K562 (cell line): ENCODE measurements around the gene TP53RK. TPM values are rescaled to one million over a fixed set of nuclear protein-coding genes. Genes with fewer than 3 reads are reported as not detected.

ENCODE experiments used
- ATF1 ChIP-seq, 2 experiments: fragments of 450-650 bp in 1 of 2; IDR thresholded peaks; 2 replicates each; pipeline ENCODE4 v1.6.1; 2016; ENCODE audit warnings: missing compliant biosample characterization in 1 of 2, missing genetic modification characterization in 1 of 2
- CHD1 ChIP-seq: fragments of 200-600 bp; sonication (generic); IDR thresholded peaks from one replicate; pipeline ENCODE4 v1.6.1; 2012; ENCODE audit warnings: mild to moderate bottlenecking, moderate library complexity, low read length, inconsistent platforms
- ETV5 ChIP-seq: sonication (generic); formaldehyde crosslinking; IDR thresholded peaks from 2 replicates; pipeline ENCODE4 v1.4.0; 2020; ENCODE audit warnings: low read depth, mild to moderate bottlenecking, missing genetic modification reagents
- FOXP1 ChIP-seq: sonication (generic); formaldehyde crosslinking; IDR thresholded peaks from 2 replicates; pipeline ENCODE4 v1.8.0; 2022; ENCODE audit warnings: mild to moderate bottlenecking, missing genetic modification reagents
- GABPA ChIP-seq: fragments of 200-800 bp; sonication (Bioruptor generic); conservative IDR thresholded peaks from 2 replicates; pipeline ENCODE4 v1.6.1; 2016; ENCODE audit warnings: low read depth, missing genetic modification characterization, missing compliant biosample characterization
- HCFC1 ChIP-seq: IDR thresholded peaks from 2 replicates; pipeline ENCODE4 v1.6.1; 2012; ENCODE audit warnings: low read depth, low read length, improper control_type of control experiment
- LCOR ChIP-seq: sonication (generic); formaldehyde crosslinking; IDR thresholded peaks from 2 replicates; pipeline ENCODE4 v1.8.0; 2022; ENCODE audit warnings: mild to moderate bottlenecking, missing genetic modification reagents
- NFIX ChIP-seq: fragments of 250-450 bp; sonication (Bioruptor Pico); IDR thresholded peaks from 2 replicates; pipeline ENCODE4 v1.4.0; 2020; ENCODE audit warnings: low read depth, mild to moderate bottlenecking, moderate library complexity
- POLR2B ChIP-seq: fragments of 450-650 bp; IDR thresholded peaks from 2 replicates; pipeline ENCODE4 v1.6.1; 2018; ENCODE audit warnings: low read depth; ENCODE audit not compliant: partially characterized antibody
- RHOXF2B ChIP-seq: fragments of 250-450 bp; sonication (Bioruptor Pico); conservative IDR thresholded peaks from 2 replicates; pipeline ENCODE4 v1.5.1; 2021
- SNRNP70 ChIP-seq: fragments of 200-400 bp; formaldehyde crosslinking; optimal IDR thresholded peaks from 2 replicates; pipeline ENCODE3; 2017; ENCODE audit warnings: low read depth, low read length
- SRF ChIP-seq, 2 experiments: fragments of 250-450, 450-650 bp in 1 of 2; sonication (Bioruptor Pico) in 1 of 2; sonication (generic) in 1 of 2; formaldehyde crosslinking; IDR thresholded peaks; 2 replicates each; pipeline versions ENCODE4 v1.5.0 to v1.5.1; 2020 to 2022; ENCODE audit warnings: mild to moderate bottlenecking in 1 of 2, missing genetic modification reagents in 1 of 2
- U2AF2 ChIP-seq: fragments of 200-400 bp; formaldehyde crosslinking; optimal IDR thresholded peaks from 2 replicates; pipeline ENCODE3; 2017; ENCODE audit warnings: low read depth, mild to moderate bottlenecking, low read length
- YY1 ChIP-seq, 3 experiments: IDR thresholded peaks; 2 replicates each; pipeline ENCODE4 v1.6.1; 2011; ENCODE audit warnings: low read length in 2 of 3, mild to moderate bottlenecking in 2 of 3, moderate library complexity in 2 of 3, borderline replicate concordance in 1 of 3, control low read depth in 1 of 3, low read depth in 1 of 3; ENCODE audit not compliant: insufficient read depth in 3 of 3, insufficient replicate concordance in 2 of 3, control insufficient read depth in 1 of 3, insufficient read length in 1 of 3; ENCODE audit errors: extremely low read depth in 1 of 3
- ZNF12 ChIP-seq: sonication (generic); formaldehyde crosslinking; IDR thresholded peaks from 2 replicates; pipeline ENCODE4 v1.4.0; 2020; ENCODE audit warnings: mild to moderate bottlenecking, missing genetic modification reagents
- ZNF24 ChIP-seq: fragments of 450-650 bp; IDR thresholded peaks from 2 replicates; pipeline ENCODE4 v1.6.1; 2016
- polyA plus RNA-seq, 8 experiments: library from polyadenylated mRNA; depleted of rRNA in 4 of 8; stranded (reverse) in 5 of 8; unstranded in 3 of 8; fragments of >200 nt; fragmentation: Nextera tagmentation in 2 of 8; fragmentation: Illumina TruSeq in 1 of 8; extraction: Ambion mirVana in 2 of 8; extraction: Trizol in 1 of 8; gene quantifications; 2 replicates each; pipeline versions ENCODE4 v1.2.1 to v1.2.3, GENCODE V29; 2011 to 2014; ENCODE audit warnings: inconsistent platforms in 1 of 8, missing spikeins in 1 of 8
- total RNA-seq, 7 experiments: library from RNA; depleted of rRNA in 6 of 7; stranded (reverse); fragments of >200 nt in 6 of 7; fragmentation: Illumina TruSeq in 2 of 7; extraction: Trizol in 2 of 7; gene quantifications; 2 replicates each; pipeline versions ENCODE4 v1.2.1 to v1.2.3, GENCODE V29; 2011 to 2021; ENCODE audit warnings: low replicate concordance in 1 of 7
- TF ChIP-seq, protein P1 (sequence below): fragments of 250-450 bp; sonication (Bioruptor Pico); IDR thresholded peaks from 2 replicates; pipeline ENCODE4 v1.5.0; 2021; ENCODE audit warnings: mild to moderate bottlenecking, borderline replicate concordance
- TF ChIP-seq, protein P2 (sequence below), 2 experiments: fragments of 200-800 bp in 1 of 2; sonication (Bioruptor generic) in 1 of 2; sonication (generic) in 1 of 2; formaldehyde crosslinking in 1 of 2; IDR thresholded peaks in 1 of 2; conservative IDR thresholded peaks in 1 of 2; 2 replicates each; pipeline versions ENCODE4 v1.5.0 to v1.6.1; 2016 to 2020; ENCODE audit warnings: missing compliant biosample characterization in 1 of 2, missing genetic modification characterization in 1 of 2, missing genetic modification reagents in 1 of 2
- TF ChIP-seq, protein P3 (sequence below): sonication (generic); formaldehyde crosslinking; IDR thresholded peaks from 2 replicates; pipeline ENCODE4 v1.9.0; 2022; ENCODE audit warnings: mild to moderate bottlenecking, missing genetic modification reagents

TP53RK gene
- total and polyA plus RNA-seq, 9 of the 15 experiments (the other 6 are each of a cell fraction or from before 2014, with no cell fraction given) = 2.9 to 43.5 (median 17.2) TPM

DNA sequence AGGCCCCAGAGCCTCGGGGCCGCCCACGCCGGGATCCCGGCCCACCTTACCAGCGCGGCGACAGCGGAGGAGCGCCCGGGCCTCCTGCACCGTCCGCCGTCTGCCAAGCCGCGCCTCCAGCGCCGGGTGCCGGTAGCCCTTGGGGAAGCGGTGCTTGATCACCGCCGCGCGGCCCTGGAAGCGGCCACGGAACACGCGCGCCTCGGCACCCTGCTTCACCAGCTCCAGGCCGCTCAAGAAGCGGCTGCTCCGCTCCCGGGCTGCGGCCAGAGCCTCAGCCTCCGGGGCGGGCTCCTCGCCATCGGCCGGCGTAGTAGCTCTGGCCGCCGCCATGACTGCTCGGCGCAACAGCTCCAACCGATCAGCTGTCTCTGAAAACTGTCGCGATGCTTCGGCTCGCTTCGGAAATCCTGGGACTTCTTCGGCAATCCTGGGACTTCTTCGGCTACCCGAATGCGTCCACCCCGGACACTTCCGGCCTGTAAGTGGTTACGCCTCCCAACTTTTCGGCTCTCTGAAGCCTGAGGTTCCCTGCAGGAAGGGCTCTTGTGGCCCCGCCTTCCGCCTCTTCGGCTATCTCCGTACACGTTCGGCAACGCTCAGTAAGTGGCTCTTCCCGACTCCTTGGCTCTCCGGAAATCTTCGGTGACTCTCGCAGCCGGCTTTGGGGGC, at the start of gene TP53RK (continued):
- TF ChIP-seq, protein P1, sequence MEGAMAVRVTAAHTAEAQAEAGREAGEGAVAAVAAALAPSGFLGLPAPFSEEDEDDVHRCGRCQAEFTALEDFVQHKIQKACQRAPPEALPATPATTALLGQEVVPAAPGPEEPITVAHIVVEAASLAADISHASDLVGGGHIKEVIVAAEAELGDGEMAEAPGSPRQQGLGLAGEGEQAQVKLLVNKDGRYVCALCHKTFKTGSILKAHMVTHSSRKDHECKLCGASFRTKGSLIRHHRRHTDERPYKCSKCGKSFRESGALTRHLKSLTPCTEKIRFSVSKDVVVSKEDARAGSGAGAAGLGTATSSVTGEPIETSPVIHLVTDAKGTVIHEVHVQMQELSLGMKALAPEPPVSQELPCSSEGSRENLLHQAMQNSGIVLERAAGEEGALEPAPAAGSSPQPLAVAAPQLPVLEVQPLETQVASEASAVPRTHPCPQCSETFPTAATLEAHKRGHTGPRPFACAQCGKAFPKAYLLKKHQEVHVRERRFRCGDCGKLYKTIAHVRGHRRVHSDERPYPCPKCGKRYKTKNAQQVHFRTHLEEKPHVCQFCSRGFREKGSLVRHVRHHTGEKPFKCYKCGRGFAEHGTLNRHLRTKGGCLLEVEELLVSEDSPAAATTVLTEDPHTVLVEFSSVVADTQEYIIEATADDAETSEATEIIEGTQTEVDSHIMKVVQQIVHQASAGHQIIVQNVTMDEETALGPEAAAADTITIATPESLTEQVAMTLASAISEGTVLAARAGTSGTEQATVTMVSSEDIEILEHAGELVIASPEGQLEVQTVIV (CRISPR knock-in tag) = no peak
- TF ChIP-seq NFIX (CRISPR knock-in tag) (no peak), SRF (CRISPR knock-in tag; IDR thresholded peaks at IDR 0.05) (0 out of 4 replicates have a peak, but pooled peaks of 1 of the 2 experiments have one; percentile 30), LCOR (CRISPR knock-in tag) (no peak; the same call in 1 of the 2 replicates), ATF1 (CRISPR knock-in tag; IDR thresholded peaks at IDR 0.05) (no peak), ATF1 (tag; IDR thresholded peaks at IDR 0.05) (peak; percentile 39; the same call in 1 of the 2 replicates), U2AF2 (no peak), GABPA (tag) (peak; percentile 85), POLR2B (peak; percentile 52), RHOXF2B (CRISPR knock-in tag) (no peak), CHD1 (peak; percentile 90), HCFC1 (peak; percentile 25; the same call in 1 of the 2 replicates), FOXP1 (CRISPR knock-in tag) (peak; percentile 23; the same call in 1 of the 2 replicates), YY1 (IDR thresholded peaks at IDR 0.05; ENCODE audit: borderline replicate concordance in 1 of 3, control insufficient read depth in 1 of 3, extremely low read depth in 1 of 3, insufficient read depth in 3 of 3, insufficient read length in 1 of 3, insufficient replicate concordance in 2 of 3, low read depth in 1 of 3, low read length in 2 of 3) (peak; percentile 82 to 98 (median 92)), ZNF24 (0 out of 2 replicates have a peak, but pooled peaks have one; percentile 14), SNRNP70 (no peak), ZNF12 (0 out of 2 replicates have a peak, but pooled peaks have one; percentile 50), ETV5 (CRISPR knock-in tag) (peak; percentile 42; the same call in 1 of the 2 replicates)
- TF ChIP-seq, protein P2, sequence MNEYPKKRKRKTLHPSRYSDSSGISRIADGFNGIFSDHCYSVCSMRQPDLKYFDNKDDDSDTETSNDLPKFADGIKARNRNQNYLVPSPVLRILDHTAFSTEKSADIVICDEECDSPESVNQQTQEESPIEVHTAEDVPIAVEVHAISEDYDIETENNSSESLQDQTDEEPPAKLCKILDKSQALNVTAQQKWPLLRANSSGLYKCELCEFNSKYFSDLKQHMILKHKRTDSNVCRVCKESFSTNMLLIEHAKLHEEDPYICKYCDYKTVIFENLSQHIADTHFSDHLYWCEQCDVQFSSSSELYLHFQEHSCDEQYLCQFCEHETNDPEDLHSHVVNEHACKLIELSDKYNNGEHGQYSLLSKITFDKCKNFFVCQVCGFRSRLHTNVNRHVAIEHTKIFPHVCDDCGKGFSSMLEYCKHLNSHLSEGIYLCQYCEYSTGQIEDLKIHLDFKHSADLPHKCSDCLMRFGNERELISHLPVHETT (CRISPR knock-in tag; conservative IDR thresholded peaks at IDR 0.05 in 1 of 2, IDR thresholded peaks at IDR 0.05 in 1 of 2) = no peak
- TF ChIP-seq, protein P3, sequence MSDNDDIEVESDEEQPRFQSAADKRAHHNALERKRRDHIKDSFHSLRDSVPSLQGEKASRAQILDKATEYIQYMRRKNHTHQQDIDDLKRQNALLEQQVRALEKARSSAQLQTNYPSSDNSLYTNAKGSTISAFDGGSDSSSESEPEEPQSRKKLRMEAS (CRISPR knock-in tag) = peak; percentile 49; the same call in 1 of the 2 replicates
